Stimulated activated CD4-positive, alpha-beta T cell treated with anti-CD3 and anti-CD28 coated beads, Interleukin-15, amount 100 ng/mL, for 48 hours (primary cell): ENCODE data around the gene CCDC177.

Experiments used
- DNase-seq, 2 donors: peaks; one replicate each; pipeline ENCODE4 v3.0.0-alpha.2; 2020; ENCODE audit warnings: low read depth in 2 of 2

The CCDC177 gene

DNA sequence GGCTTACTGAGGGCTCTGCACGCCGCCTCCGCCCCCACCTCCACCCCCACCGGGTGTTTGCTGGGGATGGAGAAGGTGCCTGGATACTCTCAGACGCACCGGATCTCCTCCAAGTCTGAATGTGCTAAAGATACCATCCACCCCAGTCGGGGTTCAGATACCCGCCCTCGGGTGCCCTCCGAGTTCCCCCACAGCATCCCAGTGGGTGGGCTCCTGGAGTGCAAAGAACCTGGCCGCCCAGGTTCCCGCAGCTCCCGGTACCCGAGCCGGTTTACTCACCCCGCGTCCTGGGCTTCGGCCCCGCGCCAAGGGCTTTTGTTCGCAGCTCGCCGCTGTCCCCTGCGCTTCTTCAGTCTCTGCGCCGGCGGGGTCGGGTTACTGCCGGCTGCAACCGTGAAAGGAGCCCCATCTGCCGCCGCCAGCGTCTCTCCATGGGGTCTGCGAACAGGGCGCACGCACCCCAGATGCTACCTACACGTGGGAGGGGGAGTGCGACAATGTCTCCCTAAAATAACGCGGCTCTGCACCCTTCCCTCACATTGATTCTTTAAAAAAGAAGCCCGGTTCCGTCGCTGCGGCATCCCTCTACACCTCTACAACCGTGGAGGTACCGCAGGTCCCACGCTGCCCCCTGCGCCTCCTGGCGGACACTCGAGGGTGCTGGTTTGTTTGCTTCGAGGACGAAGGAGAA, at the start of gene CCDC177:
TSS of gene CCDC177 (minus strand) at position 609 of the 691 bp plus-strand sequence. CDS start 1,249 bp downstream, outside the sequence.
- DNase-seq, result peak; percentile 55 to 69

GRCh38 chr14:69624136-69624535, 49.5 kb upstream of the CCDC177 start:
- DNase-seq, result no peak

DNA sequence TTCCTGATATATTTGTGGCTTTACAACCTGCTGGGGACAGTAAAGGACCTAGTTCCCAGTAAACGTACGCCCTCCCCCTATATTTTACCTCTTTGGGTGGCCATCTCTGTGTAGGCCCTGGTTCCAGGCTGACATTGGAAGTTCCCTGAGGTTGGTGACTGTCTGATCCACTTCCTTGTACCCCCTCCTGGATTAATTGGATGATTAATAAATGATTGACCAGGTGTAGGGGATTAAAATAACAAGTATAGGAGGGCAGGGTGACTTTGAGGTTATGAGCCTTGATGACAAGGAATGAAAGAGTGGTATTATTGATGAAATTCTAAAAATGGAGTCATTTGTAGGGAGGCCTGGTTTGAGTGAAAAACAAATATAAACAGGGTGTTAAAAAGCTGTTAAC, 46.3 kb upstream of the CCDC177 start:
- no peak for DNase-seq

DNA sequence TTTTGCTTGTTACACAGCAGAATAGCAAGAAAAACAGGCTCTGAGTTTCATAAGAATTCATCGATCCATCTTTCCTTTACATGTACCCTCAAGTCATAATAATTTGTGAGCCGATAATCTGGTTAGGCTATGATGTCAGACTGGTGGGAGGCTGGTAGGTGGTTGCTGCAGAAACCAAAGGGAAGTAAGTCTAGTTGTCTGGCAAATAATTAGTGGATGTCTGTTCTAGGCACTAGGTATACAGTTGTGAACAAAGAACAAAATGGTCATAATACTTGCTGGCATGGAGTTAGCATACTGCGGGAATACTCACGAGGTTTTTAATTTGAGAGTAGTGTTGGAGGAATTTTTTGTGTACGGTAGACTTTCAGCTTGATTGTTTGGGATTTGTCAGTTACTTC, 45.5 kb upstream of the CCDC177 start:
- no peak for DNase-seq

DNA sequence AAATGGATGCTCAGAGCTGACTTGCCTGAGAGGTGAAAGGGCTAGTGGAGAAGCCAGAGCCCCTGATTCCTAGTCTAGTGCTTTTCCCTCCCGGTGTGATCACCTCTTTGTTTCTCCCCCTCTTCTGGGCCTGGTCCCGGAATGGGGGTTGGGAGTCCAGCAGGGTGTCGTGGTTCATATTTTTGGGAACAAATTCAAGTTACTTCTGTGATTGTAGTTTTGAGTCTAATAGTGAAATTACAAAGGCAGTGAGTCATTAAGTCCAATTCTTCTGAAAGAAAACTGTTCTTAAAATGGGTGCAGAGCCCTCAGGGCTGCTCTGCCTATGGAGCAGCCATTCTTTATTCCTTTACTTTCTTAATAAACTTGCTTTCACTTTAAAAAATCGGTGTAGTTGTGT, 44.3 kb upstream of the CCDC177 start:
- DNase-seq, result no peak

DNA sequence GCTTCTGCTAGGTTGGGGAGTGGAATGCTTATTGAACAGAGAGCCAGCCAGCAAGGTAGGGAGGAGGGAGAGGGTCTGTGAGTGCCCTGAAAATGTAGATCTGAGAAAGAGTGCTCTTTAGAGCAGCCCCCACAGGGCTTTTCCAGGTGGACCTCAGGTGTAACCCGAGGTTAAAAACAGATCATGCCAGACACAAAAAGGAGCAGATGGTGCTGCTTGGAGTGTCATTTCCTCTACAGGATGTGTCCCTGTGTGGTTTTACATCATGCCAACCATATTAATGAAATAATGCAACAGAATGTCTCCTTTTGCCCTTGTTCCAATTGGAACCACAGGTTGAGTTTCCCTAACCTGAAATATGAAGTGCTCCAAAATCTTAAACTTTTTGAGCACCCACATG, 43.1 kb upstream of the CCDC177 start:
- DNase-seq, result no peak

DNA sequence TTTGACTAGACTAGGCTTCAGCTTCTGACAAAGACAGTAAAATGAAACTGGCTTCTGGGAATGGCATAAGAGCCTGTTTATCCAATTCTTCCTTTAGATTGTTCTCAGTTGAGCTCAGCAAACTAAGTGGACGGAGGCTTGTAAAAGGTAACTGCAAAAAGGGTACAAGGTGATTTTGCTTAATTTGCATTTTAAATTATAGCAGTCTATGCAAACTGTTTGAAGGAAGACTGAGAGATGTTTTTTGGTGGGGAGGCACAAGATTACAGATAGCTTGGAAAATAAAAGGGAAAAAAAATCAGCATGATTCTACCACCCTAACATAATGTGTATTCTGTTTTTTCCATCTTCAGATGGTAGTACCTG, 41.7 kb upstream of the CCDC177 start:
- no peak for DNase-seq

DNA sequence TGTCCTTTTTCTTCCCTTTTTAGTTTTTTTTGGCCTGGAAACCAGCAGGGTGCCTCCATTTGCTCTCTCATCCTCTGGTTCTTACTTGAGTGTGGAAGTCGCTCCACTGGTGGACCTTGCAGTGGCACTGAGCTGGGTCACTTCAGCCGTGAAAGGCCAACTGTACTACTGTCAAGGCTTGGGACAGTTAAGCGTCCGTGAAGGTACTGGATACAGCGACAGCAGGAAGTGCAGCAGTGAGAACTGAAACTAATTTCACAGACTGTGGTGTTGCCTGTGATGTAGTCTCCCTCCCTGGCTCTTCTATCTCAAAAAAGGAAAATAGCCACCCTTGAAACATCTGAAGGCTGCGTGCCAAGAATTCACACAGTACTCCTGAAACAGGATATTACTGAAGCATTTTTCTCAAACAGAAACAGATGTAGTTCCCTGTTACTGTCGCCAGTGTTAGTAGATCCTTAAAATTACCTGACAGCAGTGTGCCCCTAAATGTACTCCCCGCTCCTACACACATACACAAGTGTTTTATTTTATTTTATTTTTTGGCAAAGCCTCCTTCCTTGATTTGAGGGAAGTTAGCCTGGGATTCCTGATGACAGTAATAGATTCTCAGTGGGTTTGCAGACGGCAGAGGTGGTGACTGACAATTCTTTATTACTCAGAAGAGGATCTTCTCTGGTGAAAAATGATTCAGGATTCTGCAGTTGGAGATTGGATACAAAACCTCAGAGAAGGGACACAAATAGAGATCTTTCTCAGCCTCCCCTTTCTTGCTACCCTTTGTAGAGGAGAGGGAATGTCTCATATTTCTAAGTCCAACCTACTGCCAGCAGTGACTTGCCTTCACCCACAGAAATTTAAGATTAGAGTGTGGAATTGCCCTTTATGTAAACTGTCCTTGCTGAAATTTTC, 41.1 kb upstream of the CCDC177 start:
- no peak for DNase-seq

- DNase-seq, result no peak
These were observed 40.4 kb upstream of the CCDC177 start for GRCh38 chr14:69615121-69615495.

GRCh38 chr14:69614592-69614991, 39.9 kb upstream of the CCDC177 start:
- DNase-seq, result no peak

- no peak for DNase-seq
These were observed 38.8 kb upstream of the CCDC177 start for GRCh38 chr14:69613312-69614073.

DNA sequence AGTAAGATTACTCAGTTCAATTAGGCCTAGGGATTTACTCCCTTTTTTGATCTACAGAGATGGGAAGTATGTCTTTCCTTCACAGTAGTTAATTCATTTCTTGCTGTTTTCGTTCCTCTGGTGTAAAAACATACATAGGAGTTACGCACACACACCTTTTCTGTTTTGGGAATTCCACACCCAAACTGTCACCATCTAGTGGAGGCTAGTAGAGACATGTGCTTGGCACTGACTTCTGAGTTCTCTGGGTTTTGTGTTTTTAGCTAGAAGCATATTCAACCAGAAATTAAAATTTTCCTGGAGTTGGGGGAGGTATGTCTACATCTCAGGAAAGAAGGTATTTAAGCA, 38.1 kb upstream of the CCDC177 start:
- DNase-seq, result no peak

DNA sequence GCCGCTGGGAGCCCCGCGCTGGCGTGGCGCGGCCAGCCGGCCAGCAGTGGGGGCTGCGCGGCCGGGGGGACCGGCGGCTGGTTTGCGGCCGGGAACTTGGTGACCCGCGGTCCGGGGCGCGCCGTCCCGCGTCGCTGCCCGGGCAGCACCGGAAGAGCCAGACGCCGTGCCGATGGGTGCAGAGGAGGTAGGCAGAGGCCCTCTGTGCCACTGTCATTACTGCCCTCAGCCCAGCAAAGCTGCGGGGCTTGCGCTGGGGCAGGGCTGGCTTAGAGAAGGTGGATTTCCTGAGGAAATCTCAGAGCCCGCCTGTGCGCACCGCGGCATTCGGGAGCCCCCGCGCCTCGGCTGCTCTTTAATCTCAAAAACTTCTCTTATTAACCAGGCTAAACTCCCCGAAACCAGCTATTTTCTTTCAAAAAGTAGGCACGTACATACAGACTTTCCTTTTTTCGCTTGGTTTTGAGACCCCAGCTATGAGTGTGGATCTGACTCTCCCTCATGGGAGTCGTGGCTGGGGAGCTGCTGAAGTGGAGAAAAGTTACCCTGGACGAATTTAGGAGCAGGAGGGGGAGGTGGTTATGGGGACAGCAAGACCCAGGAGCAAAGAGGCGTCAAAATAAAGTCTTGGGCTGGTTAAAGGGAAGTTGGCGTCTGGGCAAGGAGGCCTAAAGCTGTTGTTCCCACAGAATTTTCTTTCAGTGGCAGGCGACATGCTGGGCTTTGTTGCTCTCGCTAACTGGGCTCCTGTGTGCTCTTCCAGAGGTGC, 37.5 kb upstream of the CCDC177 start:
- DNase-seq, result no peak

DNA sequence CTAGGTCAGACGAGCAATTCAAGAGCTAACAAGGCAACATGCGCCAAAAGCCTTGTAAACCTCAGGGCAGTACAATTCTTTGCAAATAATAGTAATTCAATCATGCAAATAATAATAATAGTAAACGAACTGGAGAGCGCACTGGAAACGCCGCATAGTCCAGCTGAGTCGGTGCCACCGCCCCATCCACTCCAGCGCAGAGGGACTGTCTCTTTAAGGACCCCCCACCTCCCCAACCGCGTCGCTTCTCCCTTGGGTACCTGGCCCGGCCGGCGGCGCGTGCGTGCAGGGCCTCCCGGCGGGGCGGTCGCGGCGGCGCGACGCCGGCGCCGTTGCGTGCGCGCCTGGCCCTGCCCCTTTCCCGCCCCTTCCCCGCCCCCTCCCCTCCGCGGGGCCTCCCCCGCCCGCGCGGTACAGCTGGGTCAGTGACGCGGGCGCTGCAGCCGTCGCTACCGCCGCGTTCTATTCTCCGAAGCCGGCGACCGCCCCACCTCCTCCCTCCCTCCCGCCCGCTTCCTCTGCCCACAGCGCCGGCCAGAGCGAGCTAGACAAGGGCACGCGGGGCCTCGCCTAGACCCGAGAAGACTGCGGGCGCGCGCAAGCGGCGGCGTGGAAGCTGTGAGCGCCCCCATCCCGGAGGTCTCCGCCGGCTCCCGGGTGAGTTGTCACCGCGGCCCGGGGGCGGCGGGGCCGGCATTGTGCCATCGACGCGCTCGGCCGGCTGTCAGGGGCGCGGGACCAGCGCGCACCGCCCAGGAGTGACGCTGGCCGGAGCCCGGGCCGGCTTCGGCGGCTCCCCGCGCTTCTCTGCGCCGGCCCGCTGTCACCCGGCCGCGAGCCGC, 36.7 kb upstream of the CCDC177 start, which contains the start of gene SUSD6:
TSS of gene SUSD6 (plus strand) at position 425 of the 842 bp plus-strand sequence. CDS start 46,997 bp downstream, outside the sequence.
- peak; percentile 78 to 86 for DNase-seq

- DNase-seq, result no peak
These were observed 36.2 kb upstream of the CCDC177 start for GRCh38 chr14:69610874-69611171.

GRCh38 chr14:69610020-69610873, 35.6 kb upstream of the CCDC177 start:
- DNase-seq, result no peak

DNA sequence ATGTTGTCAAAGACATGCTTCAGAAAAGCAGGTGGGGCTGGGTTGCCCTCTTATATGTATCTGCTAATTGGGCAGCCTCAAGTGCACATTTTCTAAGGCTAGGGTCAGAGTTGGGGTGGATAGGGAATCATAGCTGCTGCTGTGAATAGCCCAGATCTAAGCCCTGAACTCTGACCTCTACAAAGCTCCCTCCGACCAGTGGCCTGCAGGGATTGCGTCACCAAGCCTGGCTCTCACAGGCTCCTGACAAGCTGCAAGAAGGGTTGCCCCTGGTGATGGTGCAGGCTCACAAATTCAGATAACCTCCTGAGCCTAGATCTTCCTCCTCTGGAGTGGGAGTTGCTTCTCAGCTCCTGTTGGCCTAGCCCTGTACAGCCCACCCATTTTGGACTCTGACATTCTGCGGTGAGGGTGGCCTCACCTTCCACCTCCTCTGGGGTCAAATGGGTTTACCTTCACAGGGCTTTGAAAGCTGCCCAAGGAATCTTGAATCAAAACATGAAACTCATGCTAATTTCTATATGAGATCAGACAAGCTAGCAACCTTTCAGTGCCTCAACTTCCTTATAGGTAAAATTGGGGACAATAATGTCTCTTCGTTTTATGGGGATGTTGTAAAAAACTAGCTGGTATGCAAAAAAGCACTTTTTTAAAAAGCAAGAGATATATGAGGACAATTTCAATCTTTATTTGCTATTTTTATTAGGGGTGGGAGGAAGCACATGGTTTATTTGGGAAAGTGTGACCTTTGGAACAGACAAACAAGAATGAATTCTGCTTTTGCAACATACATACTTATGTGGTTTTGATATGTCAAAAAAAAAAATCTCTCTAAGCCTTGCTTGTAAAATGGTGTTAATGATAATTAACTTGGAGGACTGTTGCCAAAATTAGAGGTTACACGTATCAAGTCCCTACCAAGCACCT, 31.9 kb upstream of the CCDC177 start:
- DNase-seq, result no peak

DNA sequence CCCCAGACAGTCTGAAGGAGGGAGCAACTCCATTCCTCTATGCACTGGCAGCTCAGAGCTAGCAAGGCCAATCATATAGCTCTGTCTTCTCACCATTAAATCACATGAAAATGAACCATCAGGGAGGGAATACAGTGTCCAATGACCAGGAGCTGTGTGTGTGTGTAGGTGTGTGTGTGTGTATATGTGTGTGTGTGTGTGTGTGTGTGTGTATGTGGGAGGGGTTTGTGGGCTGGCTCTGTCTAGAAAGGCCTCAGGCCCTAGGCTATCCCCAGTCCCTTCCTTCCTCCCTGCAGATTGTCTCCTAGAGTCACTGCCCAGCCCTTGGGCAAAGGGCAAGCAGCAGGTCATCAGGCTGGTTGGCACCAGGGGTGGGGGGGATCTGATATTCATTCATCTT, 31.1 kb upstream of the CCDC177 start:
- DNase-seq, result no peak
